GM18520 (cell line): ENCODE measurements around the gene GRAP2.
"Not testable (repeated sequence)": the region's sequence is repeated elsewhere in the genome, so short reads cannot be mapped to it uniquely, and the experiment has no call there.

ENCODE experiments used
- ATAC-seq: cut with Tn5 transposase; IDR thresholded peaks from one replicate; pipeline ENCODE4 v1.9.1; 2021; ENCODE audit not compliant: unreplicated experiment

The GRAP2 gene

DNA sequence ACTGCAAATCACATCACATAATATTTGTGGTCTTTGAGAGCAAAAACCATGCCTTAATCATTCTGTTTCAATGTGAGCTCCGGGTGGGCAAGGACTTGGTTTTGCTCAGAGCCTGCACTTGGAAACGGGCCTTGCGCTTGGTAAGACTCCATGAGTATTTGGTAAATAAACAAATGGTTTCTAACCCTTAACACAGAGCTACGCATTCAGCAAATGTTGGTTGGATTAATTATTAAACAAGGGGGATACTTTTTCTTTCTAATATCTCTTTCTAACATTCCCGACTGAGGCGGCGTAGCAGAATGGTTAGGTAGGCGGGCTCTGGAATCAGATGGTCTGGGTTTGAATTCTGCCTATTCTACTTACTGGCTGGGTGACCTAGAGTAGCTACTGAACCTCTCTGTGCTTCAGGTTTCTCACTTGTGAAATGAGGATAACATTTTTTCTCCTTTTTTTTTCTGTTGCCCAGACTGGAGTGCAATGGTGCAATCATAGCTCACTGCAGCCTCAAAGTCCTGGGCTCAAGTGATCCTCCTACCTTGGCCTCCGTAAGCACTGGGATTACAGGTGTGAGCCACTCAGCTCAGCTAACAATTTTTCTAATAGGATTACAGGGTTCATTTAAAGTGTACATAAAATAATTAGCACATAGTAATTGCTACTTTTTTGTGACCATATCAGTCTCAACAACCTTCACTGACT is 90.4 kb downstream of the GRAP2 start:
- ATAC-seq: no peak

GRCh38 chr22:39992088-39992826 is 91.4 kb downstream of the GRAP2 start:
- ATAC-seq: no peak

DNA sequence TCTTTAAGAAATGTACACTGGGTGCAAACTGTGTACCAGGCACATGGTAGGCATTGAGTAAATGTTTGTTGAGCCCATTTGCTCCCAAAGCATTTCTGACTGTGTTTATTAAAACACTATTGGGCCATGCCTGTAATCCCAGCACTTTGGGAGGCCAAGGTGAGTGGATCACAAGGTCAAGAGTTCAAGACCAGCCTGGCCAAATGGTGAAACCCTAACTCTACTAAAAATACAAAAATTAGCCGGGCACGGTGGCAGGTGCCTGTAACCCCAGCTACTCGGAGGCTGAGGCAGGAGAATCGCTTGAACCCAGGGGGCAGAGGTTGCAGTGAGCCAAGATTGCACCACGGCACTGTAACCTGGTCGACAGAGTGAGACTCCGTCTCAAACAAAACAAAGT is 92.0 kb downstream of the GRAP2 start:
- ATAC-seq: not testable (repeated sequence)

GRCh38 chr22:39994041-39994565 is 93.2 kb downstream of the GRAP2 start:
- no peak for ATAC-seq

DNA sequence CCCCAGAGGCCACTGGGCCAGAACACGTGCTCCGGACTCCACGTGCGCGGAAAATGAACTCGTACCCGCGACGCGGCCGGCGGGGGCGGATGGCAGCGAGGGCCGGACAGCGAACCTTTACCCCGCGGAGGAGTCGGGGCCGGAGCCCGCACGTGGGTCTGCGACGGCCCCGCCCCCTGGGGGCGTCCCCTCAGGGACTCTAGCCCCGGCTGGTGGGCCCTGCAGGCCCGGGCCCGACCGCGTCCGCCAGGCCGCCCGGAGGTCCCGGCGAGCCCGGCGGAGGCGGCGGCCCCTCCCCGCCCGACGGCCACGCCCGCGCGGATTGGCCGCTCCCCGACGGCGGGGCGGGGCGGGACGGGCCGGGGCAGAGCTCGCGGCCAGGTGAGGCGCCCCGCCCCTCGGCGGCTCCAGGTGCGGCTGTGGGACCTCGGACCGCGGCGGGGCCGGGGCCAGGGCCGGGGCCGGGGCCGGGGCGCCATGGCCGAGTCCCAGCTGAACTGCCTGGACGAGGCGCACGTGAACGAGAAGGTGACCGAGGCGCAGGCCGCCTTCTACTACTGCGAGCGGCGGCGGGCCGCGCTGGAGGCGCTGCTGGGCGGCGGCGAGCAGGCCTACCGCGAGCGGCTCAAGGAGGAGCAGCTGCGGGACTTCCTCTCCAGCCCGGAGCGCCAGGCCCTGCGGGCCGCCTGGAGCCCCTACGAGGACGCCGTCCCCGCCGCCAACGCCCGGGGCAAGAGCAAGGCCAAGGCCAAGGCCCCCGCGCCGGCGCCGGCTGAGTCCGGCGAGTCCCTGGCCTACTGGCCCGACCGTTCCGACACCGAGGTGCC is 93.9 kb downstream of the GRAP2 start, which contains the start of gene FAM83F:
Gene FAM83F, plus strand, starts transcription at position 389 of the 827 bp plus-strand sequence. Its CDS starts 89 bp downstream, at position 478.
- no peak for ATAC-seq

GRCh38 chr22:39995393-39996252 is 94.7 kb downstream of the GRAP2 start:
- no peak for ATAC-seq

- no peak for ATAC-seq
Observed at GRCh38 chr22:39996732-39997131, 95.8 kb downstream of the GRAP2 start.

GRCh38 chr22:39997421-39997820 is 96.5 kb downstream of the GRAP2 start:
- ATAC-seq: no peak

DNA sequence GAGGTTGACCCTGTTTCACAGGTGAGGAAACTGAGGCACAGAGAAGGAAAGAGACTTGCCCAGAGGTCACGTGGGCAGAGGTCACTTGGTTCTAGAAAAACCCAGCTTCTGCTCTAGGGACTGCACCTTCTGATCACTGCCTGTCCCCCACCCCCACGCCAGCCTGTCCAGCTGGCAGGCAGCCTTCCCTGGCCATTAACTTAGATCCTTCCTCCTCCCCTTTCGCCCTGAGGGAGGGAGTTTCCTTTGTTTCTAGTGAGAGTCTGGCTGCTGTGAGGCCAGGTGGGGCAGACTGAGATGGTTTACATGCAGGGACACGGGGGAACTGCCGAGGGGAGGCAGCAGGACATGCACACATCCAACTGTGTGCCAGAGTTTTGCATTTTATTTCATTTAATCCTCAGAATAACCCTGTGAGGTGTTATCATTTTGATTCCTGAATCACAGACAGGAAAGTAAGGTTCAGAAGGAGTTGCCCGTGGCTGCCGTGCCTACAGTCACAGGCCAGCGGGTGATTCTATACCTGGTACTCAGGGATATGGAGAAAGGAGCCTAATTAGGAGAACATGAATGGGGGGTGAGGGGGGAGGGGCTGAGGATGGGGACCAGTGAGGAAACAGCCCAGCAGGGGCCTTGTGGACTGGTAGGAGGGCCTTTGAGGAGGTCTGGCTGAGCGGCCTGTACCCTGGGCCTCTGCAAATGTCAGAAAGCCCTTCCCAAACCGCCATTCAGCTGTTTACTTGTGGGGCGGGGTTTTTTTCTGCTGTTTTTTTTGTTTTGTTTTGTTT is 97.2 kb downstream of the GRAP2 start:
- no peak for ATAC-seq

DNA sequence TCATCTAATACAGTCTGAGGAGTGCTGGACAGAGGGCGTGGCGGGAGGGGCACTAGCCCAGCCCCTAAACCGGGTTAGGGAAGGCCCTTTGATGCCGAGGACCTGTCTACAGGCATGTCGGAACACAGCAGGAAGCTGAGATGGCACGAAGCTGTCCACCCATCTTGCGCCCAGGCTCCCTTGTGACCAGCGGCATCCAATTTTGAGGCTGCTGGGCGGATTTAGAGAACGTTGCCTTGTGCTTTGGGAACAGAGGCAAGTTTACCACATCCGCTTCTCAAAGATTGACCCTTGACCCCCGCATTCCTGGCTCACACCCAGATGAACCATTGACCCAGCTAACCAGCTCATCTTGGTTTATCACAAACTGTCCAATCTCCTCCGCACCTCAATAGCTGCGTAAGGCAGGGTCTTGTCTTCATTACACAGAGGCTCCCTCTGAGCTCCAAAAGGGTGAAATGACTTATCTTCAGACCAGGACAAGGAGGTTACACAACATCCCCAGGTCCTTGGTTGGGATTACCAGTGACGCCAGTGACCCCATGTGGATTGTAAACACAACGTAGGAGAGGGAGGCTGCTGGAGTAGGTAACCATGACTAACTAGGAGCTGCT is 98.4 kb downstream of the GRAP2 start:
- ATAC-seq: no peak

DNA sequence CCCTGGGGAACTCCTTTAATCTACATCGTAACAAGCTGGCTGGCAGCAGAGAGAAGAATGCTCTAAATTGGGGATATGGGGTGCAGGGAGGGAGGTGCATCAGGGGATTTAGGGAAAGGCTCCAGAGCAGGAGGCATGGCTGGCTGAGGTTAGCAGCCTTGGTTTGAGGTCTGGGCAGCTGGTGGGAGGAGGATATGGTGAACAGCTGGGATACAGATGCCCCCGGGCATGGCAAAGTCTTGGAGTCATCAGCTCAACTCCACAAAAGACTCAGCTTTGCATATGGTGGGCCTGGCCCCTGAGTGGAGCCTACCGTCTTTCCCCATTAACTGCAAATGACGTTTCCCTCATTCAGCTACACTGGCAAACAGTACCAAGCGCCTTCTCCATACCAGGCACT is 99.3 kb downstream of the GRAP2 start:
- ATAC-seq: no peak

- ATAC-seq: no peak
Observed at GRCh38 chr22:40001106-40001505, 100.2 kb downstream of the GRAP2 start.

DNA sequence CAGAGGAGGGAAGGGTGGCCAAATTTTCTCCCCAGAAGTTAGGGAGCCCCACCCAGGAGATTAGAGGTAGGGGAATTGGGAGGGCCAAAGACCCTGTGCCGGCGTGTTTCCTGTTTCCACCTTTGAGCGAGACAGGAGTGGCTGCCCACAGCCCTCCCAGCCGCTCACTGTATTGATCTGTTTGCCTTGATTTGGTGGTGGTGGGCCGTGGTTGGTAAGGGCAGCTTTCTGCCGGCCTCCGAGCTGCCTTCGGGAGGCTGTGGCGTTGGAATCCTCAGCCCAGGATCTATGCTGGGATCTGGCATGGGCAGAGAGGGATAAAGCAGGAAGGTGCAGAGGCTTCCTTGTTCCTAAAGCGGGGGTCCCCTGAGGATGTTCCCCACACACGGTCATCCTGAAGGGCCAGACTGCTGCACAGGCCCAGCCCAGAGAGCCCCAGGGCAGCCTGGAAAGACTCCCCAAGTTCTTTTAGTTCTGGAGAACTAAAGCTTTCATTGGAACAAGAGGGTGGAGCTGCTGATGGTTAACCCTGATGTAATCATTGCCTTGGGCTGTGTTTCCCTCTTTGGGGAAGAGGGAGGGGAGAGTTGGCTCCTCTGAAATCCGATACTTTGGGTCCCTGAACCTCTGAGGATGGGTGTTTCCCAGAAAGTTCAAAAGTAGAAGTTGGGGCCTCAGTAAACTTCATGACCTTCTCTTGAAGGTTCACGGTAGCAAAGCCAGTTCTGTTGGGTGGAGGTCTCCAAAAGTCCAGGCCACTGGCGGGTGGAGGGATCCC is 101.1 kb downstream of the GRAP2 start:
- ATAC-seq: no peak

- no peak for ATAC-seq
Observed at GRCh38 chr22:40002935-40003715, 102.2 kb downstream of the GRAP2 start.

DNA sequence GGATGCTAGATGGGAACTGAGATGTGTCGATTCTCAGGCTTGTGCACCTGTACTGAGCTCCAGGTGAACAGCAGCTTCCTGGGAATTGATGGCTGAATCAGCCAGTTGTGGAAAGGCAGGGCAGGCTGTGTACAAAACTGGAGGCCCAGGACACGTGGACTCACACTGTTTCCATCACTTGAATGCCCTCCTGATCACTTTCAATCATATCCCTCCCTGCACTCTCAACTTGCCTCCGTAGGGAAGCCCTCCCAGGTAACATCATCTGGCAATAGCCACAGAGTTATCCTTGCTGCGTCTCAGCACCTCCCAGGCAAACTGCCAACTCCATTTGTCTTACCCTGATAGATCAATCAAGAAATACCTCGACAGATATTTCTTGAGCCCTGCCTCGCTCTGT is 104.0 kb downstream of the GRAP2 start:
- no peak for ATAC-seq

DNA sequence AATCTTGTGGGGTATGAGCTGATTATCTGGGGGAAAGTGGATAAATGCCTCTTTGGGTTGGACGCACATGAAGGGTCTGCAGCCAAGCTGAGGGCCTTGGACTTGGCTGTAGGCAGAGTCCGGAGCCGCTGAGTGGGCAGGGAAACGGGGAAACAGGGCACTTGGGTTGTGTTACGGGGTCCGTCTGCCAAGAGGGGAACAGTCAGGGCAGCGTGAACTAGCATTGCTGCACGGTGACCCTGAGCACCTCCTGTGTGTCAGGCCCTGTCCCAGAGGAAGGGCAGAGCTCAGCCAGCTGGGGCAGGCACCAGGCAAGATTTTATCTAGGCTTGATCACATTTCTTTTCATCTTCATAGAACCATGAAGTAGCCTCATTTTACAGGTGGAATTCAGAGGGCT is 105.8 kb downstream of the GRAP2 start:
- no peak for ATAC-seq

DNA sequence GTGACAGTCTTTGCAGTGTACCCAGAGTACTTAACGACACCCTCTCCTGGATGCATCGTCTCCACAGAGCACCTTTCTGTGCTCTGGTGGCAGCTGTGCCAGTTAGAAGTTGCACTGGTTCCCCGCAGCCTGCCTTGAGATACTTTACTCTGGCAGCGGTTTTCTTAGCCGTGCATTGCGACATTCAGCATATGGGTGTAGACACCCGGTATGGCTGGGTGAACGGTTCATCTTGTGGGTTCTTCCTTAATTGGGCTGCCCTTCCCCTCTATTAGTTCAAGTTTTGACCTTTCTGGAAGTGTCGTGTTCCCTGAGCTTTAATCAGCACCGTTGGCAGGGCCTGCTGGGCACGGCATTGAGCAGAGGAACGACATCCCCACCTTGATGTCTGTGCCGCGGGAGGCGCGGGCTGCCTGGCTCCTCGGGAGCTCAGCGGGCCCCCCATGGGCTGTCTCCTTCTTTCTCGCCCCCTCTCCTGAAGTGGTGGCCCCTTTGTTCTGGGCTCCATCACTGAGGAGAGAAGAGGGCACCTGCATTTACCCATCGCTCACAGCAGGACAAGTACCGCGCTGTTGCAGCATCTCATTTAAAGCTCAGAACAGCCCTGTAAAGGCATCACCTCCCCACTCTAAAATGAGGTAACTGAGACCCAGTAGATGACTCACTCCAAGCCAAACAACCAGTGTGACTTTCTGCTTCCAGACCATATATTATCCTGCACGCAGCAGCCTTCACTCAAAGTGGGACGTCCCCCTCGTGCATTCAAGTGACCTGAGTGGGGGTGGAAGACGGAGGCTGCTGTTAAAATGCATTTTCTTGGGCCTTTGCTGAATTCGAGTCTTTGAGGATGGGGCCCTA is 107.2 kb downstream of the GRAP2 start:
- no peak for ATAC-seq
